GM19351 (cell line): ENCODE measurements around the gene PIK3CB.
A peak's percentile ranks its signal among the peaks of the same experiment; 100 is the strongest.
"Not testable (repeated sequence)": the region's sequence is repeated elsewhere in the genome, so short reads cannot be mapped to it uniquely, and the experiment has no call there.

Experiments
- ATAC-seq: cut with Tn5 transposase; IDR thresholded peaks from one replicate; pipeline ENCODE4 v1.9.1; 2021; ENCODE audit warnings: mild to moderate bottlenecking, moderate library complexity; ENCODE audit not compliant: unreplicated experiment

PIK3CB gene

DNA sequence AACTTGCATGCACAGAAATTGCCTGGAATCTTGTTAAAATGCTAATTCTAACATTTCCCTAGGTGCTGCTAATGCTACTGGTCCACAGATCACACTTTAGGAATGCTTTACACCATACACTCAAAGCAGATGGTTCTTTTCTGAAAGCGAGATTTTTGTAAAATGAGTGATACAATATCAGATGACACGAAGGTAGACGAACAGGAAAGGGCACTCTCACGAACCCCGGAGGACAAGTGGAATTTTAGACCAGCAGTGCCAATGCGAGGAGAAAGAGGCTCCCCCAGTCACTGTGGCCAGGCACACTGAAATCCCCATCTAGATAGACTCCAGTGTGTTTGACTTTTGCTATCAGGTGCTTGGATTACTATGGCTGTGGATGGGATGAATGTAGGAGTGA, 205.2 kb downstream of the PIK3CB start:
- no peak for ATAC-seq

GRCh38 chr3:138625707-138626365, 208.9 kb downstream of the PIK3CB start:
- ATAC-seq = no peak

- no peak for ATAC-seq
Measured at GRCh38 chr3:138624518-138624917, 210.2 kb downstream of the PIK3CB start.

GRCh38 chr3:138620431-138620830, 214.3 kb downstream of the PIK3CB start:
- ATAC-seq = no peak

GRCh38 chr3:138615462-138615861, 219.3 kb downstream of the PIK3CB start:
- ATAC-seq = no peak

DNA sequence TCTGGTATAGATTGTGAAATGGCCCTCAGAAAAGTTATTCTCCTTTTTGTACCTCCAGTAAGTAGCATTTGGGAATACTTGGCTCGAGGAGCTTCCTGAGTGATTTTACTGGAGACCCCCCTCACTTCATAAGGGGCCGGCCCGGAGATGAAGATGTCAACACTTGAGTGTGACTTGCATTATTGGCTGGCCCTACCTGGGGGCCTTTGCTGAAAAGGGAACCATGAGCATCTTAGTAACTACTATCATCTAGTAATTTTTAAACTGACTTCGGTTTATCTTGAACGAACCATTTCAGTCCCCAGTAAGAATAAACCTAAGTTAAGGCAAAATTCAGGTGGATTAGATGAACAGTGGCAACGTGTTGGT, 224.8 kb downstream of the PIK3CB start:
- no peak for ATAC-seq

DNA sequence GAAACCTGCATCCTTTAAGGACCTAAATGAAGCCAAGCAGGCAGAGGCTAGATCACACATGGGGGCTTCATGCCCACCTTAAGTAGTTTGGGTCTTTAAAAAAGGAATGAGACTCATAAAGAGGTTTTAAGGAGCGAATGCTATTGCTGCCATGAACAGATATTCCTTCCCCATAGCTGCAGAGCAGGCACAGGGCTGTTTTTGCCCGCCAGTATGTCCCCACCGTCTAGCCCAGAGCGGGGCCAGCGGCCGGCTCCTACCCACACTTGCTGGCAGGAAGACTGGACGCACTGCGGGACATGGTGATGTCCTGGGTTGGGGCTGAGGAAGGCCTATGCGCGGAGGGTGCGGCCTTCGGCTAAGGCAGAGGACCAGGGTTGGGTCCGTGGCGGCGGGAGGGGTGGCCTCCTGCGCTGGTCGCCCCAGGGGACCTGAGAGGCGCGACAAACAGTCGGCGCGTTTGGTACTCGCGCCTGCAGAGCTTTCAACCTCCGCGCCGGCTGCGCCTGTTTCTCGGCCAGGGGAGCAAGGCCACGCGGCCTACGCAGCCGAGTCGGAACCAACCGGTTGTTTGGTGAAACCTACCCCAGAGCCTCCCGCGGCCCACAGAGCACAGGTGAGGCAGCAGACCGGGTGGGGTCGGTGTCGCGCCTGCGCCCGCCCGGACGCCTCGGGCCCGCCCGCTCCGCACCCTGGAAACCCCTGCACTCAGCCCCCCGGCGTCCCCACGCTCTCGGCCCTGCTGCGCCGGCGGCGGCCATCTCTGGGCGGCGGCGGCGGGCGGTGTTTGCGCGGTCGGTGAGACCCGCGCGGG, 226.2 kb downstream of the PIK3CB start, which contains the start of gene FAIM:
Gene FAIM (plus strand): TSS at position 450 of the 814 bp plus-strand sequence. CDS start 10,956 bp downstream, outside the sequence.
- ATAC-seq = peak; percentile 73

GRCh38 chr3:138604106-138604595, 230.6 kb downstream of the PIK3CB start:
- not testable (repeated sequence) for ATAC-seq
